Gastrocnemius medialis (tissue), 4 donors: Measurements from ENCODE around the gene RASL11B.

ENCODE experiments used
- CTCF ChIP-seq, 5 experiments: fragments of 450-650 bp in 3 of 5; fragments of 200-600 bp in 2 of 5; sonication (generic) in 2 of 5; IDR thresholded peaks in 4 of 5; conservative IDR thresholded peaks in 1 of 5; 1 replicate in 4 of 5; 2 replicates in 1 of 5; pipeline ENCODE4 v1.5.1; 2016 to 2019; ENCODE audit warnings: antibody characterized with exemption in 5 of 5, mild to moderate bottlenecking in 3 of 5, moderate library complexity in 3 of 5
- POLR2A ChIP-seq, 2 donors: fragments of 450-650 bp; IDR thresholded peaks; one replicate each; pipeline ENCODE4 v1.6.1; 2017; ENCODE audit warnings: antibody characterized with exemption in 2 of 2, mild to moderate bottlenecking in 2 of 2, moderate library complexity in 2 of 2

- no peak for TF ChIP-seq POLR2A (IDR thresholded peaks at IDR 0.05)
- no peak for TF ChIP-seq CTCF (IDR thresholded peaks at IDR 0.05 in 4 of 5, conservative IDR thresholded peaks at IDR 0.05 in 1 of 5)
Measured at GRCh38 chr4:52833941-52834525, 28.1 kb upstream of the RASL11B start.
